ENCODE measurements around the gene HCRTR1. TPM values are rescaled to one million over a fixed set of nuclear protein-coding genes. Genes with fewer than 3 reads are reported as not detected.
"Not testable (repeated sequence)": the region's sequence is repeated elsewhere in the genome, so short reads cannot be mapped to it uniquely, and the experiment has no call there.

Gene HCRTR1
- total RNA-seq, 5 donors from 2014 or later (not counting 1 experiment from before 2014, with no cell fraction given): not detected

DNA sequence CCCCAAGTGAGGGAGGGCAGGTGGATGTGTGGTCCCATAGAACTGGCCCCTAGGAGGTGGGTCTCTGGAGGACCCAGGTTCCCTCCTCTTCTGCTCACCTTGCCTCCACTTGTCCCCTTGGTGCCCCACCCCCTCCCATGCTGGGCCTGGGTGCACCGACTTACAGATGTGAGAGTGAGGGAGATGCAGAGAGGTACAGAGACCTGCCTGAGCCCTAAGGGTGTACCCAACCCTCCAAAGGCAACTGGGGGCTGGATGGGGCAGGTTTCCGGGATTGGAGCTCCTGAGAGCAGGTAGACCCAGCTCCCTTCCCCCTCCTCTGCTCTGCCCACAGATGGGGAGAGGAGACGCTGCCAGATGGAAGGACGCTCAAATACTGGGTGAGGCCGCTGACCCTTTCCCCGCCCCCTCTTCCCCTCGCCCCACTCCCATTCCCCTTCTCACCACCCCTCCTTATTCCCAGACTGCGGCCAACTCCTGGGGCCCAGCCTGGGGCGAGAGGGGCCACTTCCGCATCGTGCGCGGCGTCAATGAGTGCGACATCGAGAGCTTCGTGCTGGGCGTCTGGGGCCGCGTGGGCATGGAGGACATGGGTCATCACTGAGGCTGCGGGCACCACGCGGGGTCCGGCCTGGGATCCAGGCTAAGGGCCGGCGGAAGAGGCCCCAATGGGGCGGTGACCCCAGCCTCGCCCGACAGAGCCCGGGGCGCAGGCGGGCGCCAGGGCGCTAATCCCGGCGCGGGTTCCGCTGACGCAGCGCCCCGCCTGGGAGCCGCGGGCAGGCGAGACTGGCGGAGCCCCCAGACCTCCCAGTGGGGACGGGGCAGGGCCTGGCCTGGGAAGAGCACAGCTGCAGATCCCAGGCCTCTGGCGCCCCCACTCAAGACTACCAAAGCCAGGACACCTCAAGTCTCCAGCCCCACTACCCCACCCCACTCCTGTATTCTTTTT is 30.8 kb upstream of the HCRTR1 start:
- Mint-ChIP-seq H3K27ac (no peak overlapping the region), H3K27me3 (peaks cover 13 to 33% of the 10 kb centered on the region in 2 donors), H3K36me3 (no peaks in the 10 kb centered on the region), H3K4me3 (no peak overlapping the region), H3K4me1 (peaks cover 0 to 3% (median 3%) of the 10 kb centered on the region in 3 donors), H3K9me3 (no peaks in the 10 kb centered on the region)
- Histone ChIP-seq H3K27ac (ENCODE audit: low read length) (no peak overlapping the region), H3K4me3 (ENCODE audit: control insufficient read depth in 1 of 2, extremely low read depth in 1 of 2, low read length in 1 of 2) (no peak overlapping the region), H3K36me3 (ENCODE audit: control insufficient read depth in 2 of 2, extremely low read depth in 1 of 2, insufficient read depth in 1 of 2, low read length in 1 of 2) (no peaks in the 10 kb centered on the region), H3K4me1 (ENCODE audit: control insufficient read depth in 1 of 2, extremely low read depth in 1 of 2, insufficient read depth in 2 of 2, low read length in 2 of 2) (no peaks in the 10 kb centered on the region), H3K9me3 (no peaks in the 10 kb centered on the region), H3K27me3 (replicated peaks in 1 of 2; ENCODE audit: control insufficient read depth in 2 of 2, extremely low read depth in 1 of 2, insufficient read depth in 2 of 2, low read length in 1 of 2) (peaks cover 0 to 34% of the 10 kb centered on the region in 2 experiments)
- ATAC-seq (replicated peaks in 1 of 4) (no peak), DNase-seq (no peak)
- WGBS (ENCODE audit: insufficient coverage): 75% methylated on average over 38 of the region's 47 CpGs
- POLR2A ChIA-PET: interaction anchor here in 1 of 2 donors (0.6 kb wide), 1 partner anchor 381 kb away, joined by 6 read pairs; no protein-coding TSS in a partner anchor
- CTCF ChIA-PET: no interaction called here

GRCh38 chr1:31587328-31587699 is 30.2 kb upstream of the HCRTR1 start:
- POLR2A ChIA-PET: interaction anchor here in 1 of 2 donors (0.6 kb wide), 1 partner anchor 380 kb away, joined by 6 read pairs; no protein-coding TSS in a partner anchor
- H3K36me3 Mint-ChIP-seq; CTCF ChIA-PET; H3K27ac Mint-ChIP-seq; DNase-seq; H3K4me1 ChIP-seq (ENCODE audit: control insufficient read depth in 1 of 2, extremely low read depth in 1 of 2, insufficient read depth in 2 of 2, low read length in 2 of 2); H3K4me1 Mint-ChIP-seq; ATAC-seq (replicated peaks in 1 of 4); H3K36me3 ChIP-seq (ENCODE audit: control insufficient read depth in 2 of 2, extremely low read depth in 1 of 2, insufficient read depth in 1 of 2, low read length in 1 of 2); H3K27ac ChIP-seq (ENCODE audit: low read length); H3K4me3 Mint-ChIP-seq; H3K4me3 ChIP-seq (ENCODE audit: control insufficient read depth in 1 of 2, extremely low read depth in 1 of 2, low read length in 1 of 2); H3K9me3 Mint-ChIP-seq; H3K9me3 ChIP-seq: not testable (repeated sequence)
- H3K27me3 Mint-ChIP-seq: peaks cover 20 to 38% of the 10 kb centered on the region in 2 donors
- 100% methylated on average over 1 of the region's 5 CpGs for WGBS (ENCODE audit: insufficient coverage)
- peaks cover 0 to 34% of the 10 kb centered on the region in 2 experiments for H3K27me3 ChIP-seq (replicated peaks in 1 of 2; ENCODE audit: control insufficient read depth in 2 of 2, extremely low read depth in 1 of 2, insufficient read depth in 2 of 2, low read length in 1 of 2)

DNA sequence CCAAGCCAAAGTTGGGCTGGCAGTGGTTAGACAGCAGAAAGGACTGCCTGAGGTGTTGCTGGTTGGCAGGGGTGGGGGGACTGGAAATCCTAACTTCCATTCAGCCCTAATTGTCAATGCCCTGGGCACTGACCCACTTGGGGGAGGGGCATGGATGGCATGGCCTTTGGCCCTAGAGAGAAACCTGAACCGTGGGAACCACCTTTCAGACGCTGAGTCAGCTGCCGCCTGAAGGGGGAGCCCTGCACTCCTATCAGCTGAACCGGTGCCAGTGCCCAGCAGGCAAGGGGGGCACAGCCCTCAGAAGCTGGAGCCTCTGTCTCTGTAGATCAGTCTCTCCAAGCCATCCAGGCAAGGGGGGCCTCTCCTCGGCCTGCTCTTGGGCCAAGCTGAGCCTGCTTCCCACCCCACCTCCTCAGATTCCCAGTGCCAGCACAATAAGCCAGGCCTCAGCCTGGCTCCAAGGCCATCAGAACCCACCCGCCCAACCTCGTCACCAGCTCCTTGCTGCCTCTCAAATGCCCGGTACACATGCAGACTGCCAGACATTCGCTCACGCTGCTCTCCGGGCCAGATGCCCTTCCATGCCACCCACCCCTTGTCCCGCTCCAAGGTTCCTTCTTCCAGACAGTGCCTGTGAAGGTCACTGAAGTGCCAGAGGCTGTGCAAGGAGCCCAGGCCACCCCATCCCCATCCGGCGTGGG is 29.6 kb upstream of the HCRTR1 start:
- H3K27ac Mint-ChIP-seq: peak overlapping the region in 1 of 2 donors; percentile 8
- peaks cover 0 to 3% (median 3%) of the 10 kb centered on the region in 3 donors for H3K4me1 Mint-ChIP-seq
- ChIA-PET CTCF (no interaction called here), POLR2A (interaction anchor here in 1 of 2 donors (0.6 kb wide), 1 partner anchor 379 kb away, joined by 6 read pairs; no protein-coding TSS in a partner anchor)
- H3K27me3 ChIP-seq (replicated peaks in 1 of 2; ENCODE audit: control insufficient read depth in 2 of 2, extremely low read depth in 1 of 2, insufficient read depth in 2 of 2, low read length in 1 of 2): peaks cover 0 to 39% of the 10 kb centered on the region in 2 experiments
- ATAC-seq (replicated peaks in 1 of 4): peak in 2 of 4 experiments; percentile 26 to 36
- H3K27me3 Mint-ChIP-seq: peaks cover 20 to 42% of the 10 kb centered on the region in 2 donors
- H3K9me3 ChIP-seq: no peaks in the 10 kb centered on the region
- peak in 23 of 35 experiments; percentile 8 to 52 (median 26) for DNase-seq
- H3K9me3 Mint-ChIP-seq: no peaks in the 10 kb centered on the region
- no peak overlapping the region for H3K27ac ChIP-seq (ENCODE audit: low read length)
- no peaks in the 10 kb centered on the region for H3K4me1 ChIP-seq (ENCODE audit: control insufficient read depth in 1 of 2, extremely low read depth in 1 of 2, insufficient read depth in 2 of 2, low read length in 2 of 2)
- no peaks in the 10 kb centered on the region for H3K36me3 Mint-ChIP-seq
- no peak overlapping the region for H3K4me3 ChIP-seq (ENCODE audit: control insufficient read depth in 1 of 2, extremely low read depth in 1 of 2, low read length in 1 of 2)
- H3K4me3 Mint-ChIP-seq: no peak overlapping the region
- H3K36me3 ChIP-seq (ENCODE audit: control insufficient read depth in 2 of 2, extremely low read depth in 1 of 2, insufficient read depth in 1 of 2, low read length in 1 of 2): no peaks in the 10 kb centered on the region
- WGBS (ENCODE audit: insufficient coverage): 65% methylated on average over 12 of the region's 14 CpGs

DNA sequence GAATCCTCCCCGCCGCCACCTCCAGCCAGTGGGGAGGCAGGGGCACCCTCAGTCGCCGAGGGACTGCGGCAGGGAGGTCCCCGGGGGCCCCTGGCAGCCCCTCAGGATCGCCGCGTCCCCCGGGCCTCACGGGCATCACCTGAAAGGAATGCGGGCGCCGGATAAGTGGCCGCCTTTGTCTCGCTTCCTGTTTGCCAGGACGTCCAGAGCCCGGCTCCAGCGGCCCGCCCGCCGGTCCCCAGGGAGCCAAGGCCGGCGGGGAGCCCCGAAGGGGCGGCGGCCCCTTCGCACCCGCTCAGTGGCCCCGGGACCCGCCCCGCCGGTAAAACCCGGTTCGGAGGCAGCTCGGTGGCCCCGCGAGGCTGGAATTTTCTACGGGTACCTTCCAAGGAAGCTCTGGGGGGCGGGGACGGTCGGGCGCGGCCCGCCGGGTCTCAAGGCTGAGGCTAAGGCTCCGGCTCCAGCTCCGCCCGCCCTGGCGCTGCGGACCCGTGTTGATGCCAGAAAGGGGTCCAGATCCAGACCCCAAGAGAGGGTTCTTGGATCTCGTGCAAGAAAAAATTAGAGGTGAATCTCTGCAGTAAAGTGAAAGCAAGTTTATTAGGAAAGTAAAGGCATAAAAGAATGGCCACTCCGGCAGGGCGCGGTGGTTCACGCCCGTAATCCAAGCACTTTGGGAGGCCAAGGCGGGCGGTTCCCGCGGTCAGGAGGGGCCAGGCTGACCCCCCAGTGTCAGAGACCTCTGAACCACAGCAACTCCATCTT is 28.6 kb upstream of the HCRTR1 start:
- Mint-ChIP-seq H3K9me3 (no peaks in the 10 kb centered on the region), H3K27ac (no peak overlapping the region), H3K4me1 (peaks cover 0 to 3% (median 3%) of the 10 kb centered on the region in 3 donors), H3K4me3 (no peak overlapping the region), H3K27me3 (peaks cover 20 to 45% of the 10 kb centered on the region in 2 donors), H3K36me3 (no peaks in the 10 kb centered on the region)
- WGBS (ENCODE audit: insufficient coverage): 54% methylated on average over 62 of the region's 62 CpGs
- no peaks in the 10 kb centered on the region for H3K9me3 ChIP-seq
- H3K4me1 ChIP-seq (ENCODE audit: control insufficient read depth in 1 of 2, extremely low read depth in 1 of 2, insufficient read depth in 2 of 2, low read length in 2 of 2): no peaks in the 10 kb centered on the region
- ATAC-seq (replicated peaks in 1 of 4): no peak
- no peak overlapping the region for H3K27ac ChIP-seq (ENCODE audit: low read length)
- H3K27me3 ChIP-seq (replicated peaks in 1 of 2; ENCODE audit: control insufficient read depth in 2 of 2, extremely low read depth in 1 of 2, insufficient read depth in 2 of 2, low read length in 1 of 2): peaks cover 0 to 48% of the 10 kb centered on the region in 2 experiments
- CTCF ChIA-PET: interaction anchor here in 1 of 2 donors (0.6 kb wide), 1 partner anchor 300 kb away, joined by 4 read pairs; no protein-coding TSS in a partner anchor
- no peak overlapping the region for H3K4me3 ChIP-seq (ENCODE audit: control insufficient read depth in 1 of 2, extremely low read depth in 1 of 2, low read length in 1 of 2)
- H3K36me3 ChIP-seq (ENCODE audit: control insufficient read depth in 2 of 2, extremely low read depth in 1 of 2, insufficient read depth in 1 of 2, low read length in 1 of 2): no peaks in the 10 kb centered on the region
- POLR2A ChIA-PET: no interaction called here
- no peak for DNase-seq

GRCh38 chr1:31591425-31592093 is 25.9 kb upstream of the HCRTR1 start:
- DNase-seq (peak in 1 of 35 experiments; percentile 10), ATAC-seq (replicated peaks in 1 of 4) (no peak)
- Mint-ChIP-seq H3K9me3 (no peaks in the 10 kb centered on the region), H3K4me3 (no peak overlapping the region), H3K36me3 (no peaks in the 10 kb centered on the region), H3K4me1 (peaks cover 0 to 3% (median 3%) of the 10 kb centered on the region in 3 donors), H3K27me3 (peaks cover 20 to 41% of the 10 kb centered on the region in 2 donors), H3K27ac (no peak overlapping the region)
- no peak overlapping the region for H3K27ac ChIP-seq (ENCODE audit: low read length)
- WGBS (ENCODE audit: insufficient coverage): 72% methylated on average over 5 of the region's 11 CpGs
- ChIA-PET CTCF (interaction anchor here (0.6 to 1.1 kb wide), 2 partner anchors 198 to 1169 kb away, joined by 3 to 4 read pairs; no protein-coding TSS in a partner anchor), POLR2A (no interaction called here)
- H3K9me3 ChIP-seq: no peaks in the 10 kb centered on the region
- H3K36me3 ChIP-seq (ENCODE audit: control insufficient read depth in 2 of 2, extremely low read depth in 1 of 2, insufficient read depth in 1 of 2, low read length in 1 of 2): no peaks in the 10 kb centered on the region
- H3K27me3 ChIP-seq (replicated peaks in 1 of 2; ENCODE audit: control insufficient read depth in 2 of 2, extremely low read depth in 1 of 2, insufficient read depth in 2 of 2, low read length in 1 of 2): peaks cover 0 to 50% of the 10 kb centered on the region in 2 experiments
- no peaks in the 10 kb centered on the region for H3K4me1 ChIP-seq (ENCODE audit: control insufficient read depth in 1 of 2, extremely low read depth in 1 of 2, insufficient read depth in 2 of 2, low read length in 2 of 2)
- no peak overlapping the region for H3K4me3 ChIP-seq (ENCODE audit: control insufficient read depth in 1 of 2, extremely low read depth in 1 of 2, low read length in 1 of 2)

Data from T-cell (primary cell).